Measurements from ENCODE around the gene SNX25. TPM values are rescaled to one million over a fixed set of nuclear protein-coding genes. Genes with fewer than 3 reads are reported as not detected.

Gene SNX25
- polyA plus RNA-seq, 1 donor (not counting 4 experiments of a cell fraction or from before 2014, with no cell fraction given): 5.0 TPM

- peaks cover 0 to 8% of the 10 kb centered on the region in 2 experiments for H3K36me3 ChIP-seq (ENCODE audit: control insufficient read depth in 2 of 2, extremely low read depth in 1 of 2, insufficient read depth in 2 of 2, low read length in 2 of 2)
- dilution Hi-C loops (cut with MboI; ENCODE audit: extremely low pct_ligation_motif_present, low sequenced_read_pairs): no loop called here
- H3K4me2 ChIP-seq (ENCODE audit: control insufficient read depth, extremely low read depth, insufficient read depth, low read depth, low read length): no peak overlapping the region
Measured at GRCh38 chr4:185287031-185287430, 77.6 kb downstream of the SNX25 start.

DNA sequence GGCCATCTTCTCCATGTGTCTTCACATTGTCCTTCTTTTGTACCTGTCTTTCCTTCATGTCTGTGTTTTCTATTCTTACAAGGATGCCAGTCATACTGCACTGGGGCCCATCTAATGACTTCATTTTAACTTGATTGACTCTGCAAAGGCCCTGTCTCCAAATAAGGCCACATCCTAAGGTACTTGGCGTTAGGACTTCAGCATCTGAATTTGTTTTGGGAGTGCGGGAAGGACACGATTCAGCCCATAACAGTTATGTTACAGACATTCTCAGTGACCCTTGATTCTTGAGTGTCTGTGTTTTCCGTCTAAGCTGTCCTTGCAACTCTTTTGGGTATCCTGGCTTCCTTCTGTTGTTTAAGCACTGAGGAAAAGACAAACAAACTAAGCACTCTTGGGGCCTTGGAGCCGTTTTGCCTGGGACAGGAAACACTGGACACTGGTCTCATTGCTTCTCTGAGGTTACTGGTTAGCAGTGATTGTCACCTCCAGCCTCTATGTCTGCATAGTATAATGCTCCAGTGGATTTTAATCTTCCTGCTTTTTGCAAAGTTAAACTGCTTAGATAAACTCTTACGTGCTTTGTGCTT is 80.7 kb downstream of the SNX25 start:
- H3K4me2 ChIP-seq (ENCODE audit: control insufficient read depth, extremely low read depth, insufficient read depth, low read depth, low read length): no peak overlapping the region
- dilution Hi-C loops (cut with MboI; ENCODE audit: extremely low pct_ligation_motif_present, low sequenced_read_pairs): no loop called here
- no peaks in the 10 kb centered on the region for H3K79me2 ChIP-seq (ENCODE audit: control insufficient read depth, insufficient read depth, low read length)
- no peak for FAIRE-seq
- H3K27me3 ChIP-seq (ENCODE audit: control insufficient read depth, extremely low read depth, insufficient read depth, low read length): no peaks in the 10 kb centered on the region
- no peaks in the 10 kb centered on the region for H3K9me1 ChIP-seq (ENCODE audit: control insufficient read depth, extremely low read depth, insufficient read depth, low read length)
- H3K9me3 ChIP-seq (ENCODE audit: control insufficient read depth, low read depth, low read length): no peaks in the 10 kb centered on the region
- H3K9ac ChIP-seq (ENCODE audit: control insufficient read depth, extremely low read depth, insufficient read depth, low read length): no peak overlapping the region
- no peak overlapping the region for H3K27ac ChIP-seq (ENCODE audit: control insufficient read depth, insufficient read depth, low read length)
- H3K4me3 ChIP-seq (ENCODE audit: control insufficient read depth in 2 of 3, extremely low read depth in 1 of 3, insufficient read depth in 2 of 3, low read depth in 1 of 3, low read length in 3 of 3): no peak overlapping the region
- TF ChIP-seq CTCF (optimal IDR thresholded peaks at IDR 0.05 in 1 of 3, IDR thresholded peaks at IDR 0.05 in 1 of 3, conservative IDR thresholded peaks at IDR 0.05 in 1 of 3; ENCODE audit: extremely low read depth in 1 of 3, insufficient read depth in 2 of 3, low read length in 3 of 3): no peak
- no peak for DNase-seq (ENCODE audit: low read depth, low spot score)
- no peaks in the 10 kb centered on the region for H4K20me1 ChIP-seq (ENCODE audit: control insufficient read depth, extremely low read depth, insufficient read depth, low read length)
- H3K36me3 ChIP-seq (ENCODE audit: control insufficient read depth in 2 of 2, extremely low read depth in 1 of 2, insufficient read depth in 2 of 2, low read length in 2 of 2): peaks cover 0 to 9% of the 10 kb centered on the region in 2 experiments
- no peaks in the 10 kb centered on the region for H3K4me1 ChIP-seq (ENCODE audit: control insufficient read depth, extremely low read depth, insufficient read depth, low read length)
- no peak overlapping the region for H2AFZ ChIP-seq (ENCODE audit: control insufficient read depth, low read length)

More at GRCh38 chr4:185287031-185287430, 77.6 kb downstream of the SNX25 start:
- no peaks in the 10 kb centered on the region for H4K20me1 ChIP-seq (ENCODE audit: control insufficient read depth, extremely low read depth, insufficient read depth, low read length)
- H3K9me3 ChIP-seq (ENCODE audit: control insufficient read depth, low read depth, low read length): no peaks in the 10 kb centered on the region
- FAIRE-seq (no peak), DNase-seq (ENCODE audit: low read depth, low spot score) (no peak)
- no peaks in the 10 kb centered on the region for H3K27me3 ChIP-seq (ENCODE audit: control insufficient read depth, extremely low read depth, insufficient read depth, low read length)
- H3K27ac ChIP-seq (ENCODE audit: control insufficient read depth, insufficient read depth, low read length): no peak overlapping the region
- H2AFZ ChIP-seq (ENCODE audit: control insufficient read depth, low read length): no peak overlapping the region
- peaks cover 15% of the 10 kb centered on the region for H3K4me1 ChIP-seq (ENCODE audit: control insufficient read depth, extremely low read depth, insufficient read depth, low read length)
- H3K9ac ChIP-seq (ENCODE audit: control insufficient read depth, extremely low read depth, insufficient read depth, low read length): no peak overlapping the region
- peaks cover 2% of the 10 kb centered on the region for H3K9me1 ChIP-seq (ENCODE audit: control insufficient read depth, extremely low read depth, insufficient read depth, low read length)
- H3K79me2 ChIP-seq (ENCODE audit: control insufficient read depth, insufficient read depth, low read length): no peaks in the 10 kb centered on the region
- H3K4me3 ChIP-seq (ENCODE audit: control insufficient read depth in 2 of 3, extremely low read depth in 1 of 3, insufficient read depth in 2 of 3, low read depth in 1 of 3, low read length in 3 of 3): no peak overlapping the region
- no peak for TF ChIP-seq CTCF (optimal IDR thresholded peaks at IDR 0.05 in 1 of 3, IDR thresholded peaks at IDR 0.05 in 1 of 3, conservative IDR thresholded peaks at IDR 0.05 in 1 of 3; ENCODE audit: extremely low read depth in 1 of 3, insufficient read depth in 2 of 3, low read length in 3 of 3)
- TF ChIP-seq EZH2 (IDR thresholded peaks at IDR 0.05; ENCODE audit: low read length): no peak
